ENCODE measurements around the gene THBS2. TPM values are rescaled to one million over a fixed set of nuclear protein-coding genes. Genes with fewer than 3 reads are reported as not detected.

The THBS2 gene
- total and polyA plus RNA-seq, 2 donors (not counting 3 experiments of a cell fraction or from before 2014, with no cell fraction given): 0.08 TPM; not detected in 1

DNA sequence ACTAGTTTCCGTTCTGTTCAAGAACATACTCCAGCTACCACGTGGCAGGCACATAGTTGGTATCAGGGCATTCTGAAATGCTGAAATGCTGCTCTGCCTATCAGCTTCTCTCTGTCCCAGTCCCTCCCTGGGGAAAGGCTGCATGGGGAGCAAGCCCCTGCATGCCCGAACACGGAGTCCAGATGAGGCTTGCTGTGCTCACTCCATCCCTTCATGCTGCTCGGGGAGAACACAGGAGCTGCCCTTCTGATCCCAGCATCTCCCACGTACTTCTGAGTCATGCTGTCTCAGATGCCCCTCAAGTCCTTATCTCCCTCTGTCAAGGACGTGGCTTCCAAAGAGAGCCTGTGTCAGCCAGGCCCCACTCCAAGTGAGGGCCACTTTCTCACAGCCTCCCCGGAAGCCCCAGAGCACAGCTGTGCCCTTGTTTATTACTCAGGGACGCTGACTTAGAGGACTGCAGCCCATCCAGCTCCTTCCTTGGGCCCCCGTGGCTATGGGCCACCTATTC, 29.4 kb downstream of the THBS2 start:
- no peak overlapping the region for H3K4me3 ChIP-seq (replicated peaks in 1 of 3; ENCODE audit: insufficient read depth in 1 of 3, low read depth in 1 of 3, low read length in 3 of 3)
- CTCF ChIA-PET: no interaction called here
- H3K79me2 ChIP-seq (ENCODE audit: control insufficient read depth, insufficient read depth, low read length): no peaks in the 10 kb centered on the region
- H4K20me1 ChIP-seq (replicated peaks; ENCODE audit: control insufficient read depth, extremely low read depth, insufficient read depth, low read length): no peaks in the 10 kb centered on the region
- TF ChIP-seq POLR2AphosphoS5 (IDR thresholded peaks at IDR 0.05; ENCODE audit: insufficient read depth, low read depth, low read length) (no peak), FOS (IDR thresholded peaks at IDR 0.05; ENCODE audit: borderline replicate concordance, insufficient read depth, low read length) (no peak), EZH2 (IDR thresholded peaks at IDR 0.05; ENCODE audit: borderline replicate concordance, low read depth, low read length, severe bottlenecking) (no peak), GATA2 (IDR thresholded peaks at IDR 0.05; ENCODE audit: insufficient read depth, insufficient read length, low read depth, low read length) (no peak), POLR2A (IDR thresholded peaks at IDR 0.05; ENCODE audit: low read depth, low read length) (no peak), JUN (IDR thresholded peaks at IDR 0.05; ENCODE audit: borderline replicate concordance, insufficient read depth, insufficient read length, low read depth) (no peak), MYC (IDR thresholded peaks at IDR 0.05; ENCODE audit: low read depth, low read length) (no peak)
- TF ChIP-seq, protein P1, sequence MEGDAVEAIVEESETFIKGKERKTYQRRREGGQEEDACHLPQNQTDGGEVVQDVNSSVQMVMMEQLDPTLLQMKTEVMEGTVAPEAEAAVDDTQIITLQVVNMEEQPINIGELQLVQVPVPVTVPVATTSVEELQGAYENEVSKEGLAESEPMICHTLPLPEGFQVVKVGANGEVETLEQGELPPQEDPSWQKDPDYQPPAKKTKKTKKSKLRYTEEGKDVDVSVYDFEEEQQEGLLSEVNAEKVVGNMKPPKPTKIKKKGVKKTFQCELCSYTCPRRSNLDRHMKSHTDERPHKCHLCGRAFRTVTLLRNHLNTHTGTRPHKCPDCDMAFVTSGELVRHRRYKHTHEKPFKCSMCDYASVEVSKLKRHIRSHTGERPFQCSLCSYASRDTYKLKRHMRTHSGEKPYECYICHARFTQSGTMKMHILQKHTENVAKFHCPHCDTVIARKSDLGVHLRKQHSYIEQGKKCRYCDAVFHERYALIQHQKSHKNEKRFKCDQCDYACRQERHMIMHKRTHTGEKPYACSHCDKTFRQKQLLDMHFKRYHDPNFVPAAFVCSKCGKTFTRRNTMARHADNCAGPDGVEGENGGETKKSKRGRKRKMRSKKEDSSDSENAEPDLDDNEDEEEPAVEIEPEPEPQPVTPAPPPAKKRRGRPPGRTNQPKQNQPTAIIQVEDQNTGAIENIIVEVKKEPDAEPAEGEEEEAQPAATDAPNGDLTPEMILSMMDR (IDR thresholded peaks at IDR 0.05; ENCODE audit: extremely low read depth in 1 of 2, insufficient read depth in 1 of 2, low read depth in 1 of 2, low read length in 2 of 2): no peak
- TF ChIP-seq, protein P2, sequence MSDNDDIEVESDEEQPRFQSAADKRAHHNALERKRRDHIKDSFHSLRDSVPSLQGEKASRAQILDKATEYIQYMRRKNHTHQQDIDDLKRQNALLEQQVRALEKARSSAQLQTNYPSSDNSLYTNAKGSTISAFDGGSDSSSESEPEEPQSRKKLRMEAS (IDR thresholded peaks at IDR 0.05; ENCODE audit: insufficient read depth, insufficient read length): no peak
- no peaks in the 10 kb centered on the region for H3K36me3 ChIP-seq (ENCODE audit: control insufficient read depth in 2 of 2, extremely low read depth in 1 of 2, insufficient read depth in 2 of 2, low read length in 2 of 2)
- BruUV-seq (replicated peaks): no TSS peak
- FAIRE-seq: no peak
- no peaks in the 10 kb centered on the region for H3K27me3 ChIP-seq (ENCODE audit: control insufficient read depth in 2 of 2, insufficient read depth in 2 of 2, low read length in 2 of 2)
- H2AFZ ChIP-seq (ENCODE audit: low read depth, low read length): no peak overlapping the region
- no peak overlapping the region for H3K9ac ChIP-seq (replicated peaks; ENCODE audit: extremely low read depth, insufficient read depth, low read length)
- H3K9me1 ChIP-seq (replicated peaks; ENCODE audit: control insufficient read depth, extremely low read depth, insufficient read depth, low read length): no peaks in the 10 kb centered on the region
- H3K4me2 ChIP-seq (ENCODE audit: insufficient read depth, low read length): no peak overlapping the region
- dilution Hi-C loops (cut with MboI; ENCODE audit: extremely low pct_ligation_motif_present, low sequenced_read_pairs) (no loop called here), intact Hi-C loops (cut with micrococcal nuclease) (no loop called here)
- POLR2A ChIA-PET: no interaction called here
- DNase-seq (ENCODE audit: low read depth, low spot score): no peak
- no peak overlapping the region for H3K27ac ChIP-seq (ENCODE audit: insufficient read depth, low read depth, low read length)
- no peaks in the 10 kb centered on the region for H3K4me1 ChIP-seq (ENCODE audit: control insufficient read depth, extremely low read depth, insufficient read depth, low read length)
- peaks cover 2% of the 10 kb centered on the region for H3K9me3 ChIP-seq (replicated peaks; ENCODE audit: control insufficient read depth, insufficient read depth, low read length)
